Urinary bladder (tissue), 4 donors: ENCODE measurements around the gene YWHAG. TPM values are rescaled to one million over a fixed set of nuclear protein-coding genes. Genes with fewer than 3 reads are reported as not detected.
A peak's percentile ranks its signal among the peaks of the same experiment; 100 is the strongest.
"Not testable (repeated sequence)": the region's sequence is repeated elsewhere in the genome, so short reads cannot be mapped to it uniquely, and the experiment has no call there.

Experiments used
- DNase-seq: peaks from one replicate; pipeline ENCODE4 v3.0.0-alpha.2; 2015; ENCODE audit errors: extremely low spot score
- H3K27ac ChIP-seq: one replicate; pipeline ENCODE4 v1.5.1; 2013; ENCODE audit warnings: low read depth, mild to moderate bottlenecking, moderate library complexity
- H3K36me3 ChIP-seq: one replicate; pipeline ENCODE4 v1.6.1; 2013; ENCODE audit warnings: mild to moderate bottlenecking, moderate library complexity; ENCODE audit not compliant: insufficient read depth
- H3K4me1 ChIP-seq: one replicate; pipeline ENCODE4 v1.6.1; 2013; ENCODE audit warnings: mild to moderate bottlenecking, moderate library complexity; ENCODE audit not compliant: insufficient read depth
- H3K4me3 ChIP-seq: one replicate; pipeline ENCODE4 v1.5.1; 2013; ENCODE audit warnings: low read depth, low read length
- WGBS: extraction: QIAGEN DNeasy Blood & Tissue Kit; methylation state at CpG from one replicate; pipeline ENCODE4 v1.1.7; 2013; 5-methylcytosine and 5-hydroxymethylcytosine counted together
- polyA plus RNA-seq: library from polyadenylated mRNA; stranded (reverse); fragments of 200-250 nt; gene quantifications from one replicate; pipeline ENCODE4 v1.2.3, GENCODE V29; 2013
- total RNA-seq: library from RNA; depleted of rRNA; stranded (reverse); fragments of >200 nt; gene quantifications from one replicate; pipeline ENCODE4 v1.2.3, GENCODE V29; 2014
- donor health status: healthy with polysubstance abuse.
- donor health status: healthy.

The YWHAG gene
- 55.0 TPM for total RNA-seq
- polyA plus RNA-seq = 95.5 TPM

DNA sequence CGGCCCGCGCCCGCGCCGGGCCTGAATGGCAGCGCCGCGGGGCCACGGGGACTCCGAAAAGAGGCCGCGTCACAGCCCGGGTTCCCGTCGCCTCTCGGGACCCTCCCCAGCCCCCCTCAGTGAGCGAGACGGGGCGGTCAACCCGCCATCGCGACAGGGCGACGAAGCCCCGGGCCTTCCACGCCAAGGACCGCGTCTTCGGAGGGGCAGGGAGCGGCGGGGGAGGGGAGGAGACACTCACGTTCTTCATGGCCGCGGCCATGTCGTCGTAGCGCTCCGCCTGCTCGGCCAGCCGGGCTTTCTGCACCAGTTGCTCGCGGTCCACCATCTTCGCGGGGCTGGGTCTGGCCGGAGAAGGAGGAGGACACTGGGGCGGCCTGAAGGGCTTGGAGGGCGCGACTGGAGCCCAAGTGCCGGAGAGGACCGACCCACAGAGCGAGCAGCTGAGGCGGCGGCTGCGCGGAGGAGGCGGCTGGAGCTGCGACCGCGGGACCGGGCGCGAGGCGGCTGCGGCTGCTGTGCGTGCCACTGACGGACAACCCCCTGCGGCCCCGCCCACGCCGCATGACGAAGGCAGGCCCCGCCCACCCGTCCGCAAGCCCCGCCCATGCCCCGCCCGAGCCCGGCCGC is at the start of gene YWHAG:
Gene YWHAG, minus strand, starts transcription at position 511 of the 630 bp plus-strand sequence. Its CDS starts 183 bp downstream, at position 328.
- under 1% methylated on average over 80 of the region's 80 CpGs for WGBS
- no peak for DNase-seq
- H3K4me1 ChIP-seq = no peaks in the 10 kb centered on the region

DNA sequence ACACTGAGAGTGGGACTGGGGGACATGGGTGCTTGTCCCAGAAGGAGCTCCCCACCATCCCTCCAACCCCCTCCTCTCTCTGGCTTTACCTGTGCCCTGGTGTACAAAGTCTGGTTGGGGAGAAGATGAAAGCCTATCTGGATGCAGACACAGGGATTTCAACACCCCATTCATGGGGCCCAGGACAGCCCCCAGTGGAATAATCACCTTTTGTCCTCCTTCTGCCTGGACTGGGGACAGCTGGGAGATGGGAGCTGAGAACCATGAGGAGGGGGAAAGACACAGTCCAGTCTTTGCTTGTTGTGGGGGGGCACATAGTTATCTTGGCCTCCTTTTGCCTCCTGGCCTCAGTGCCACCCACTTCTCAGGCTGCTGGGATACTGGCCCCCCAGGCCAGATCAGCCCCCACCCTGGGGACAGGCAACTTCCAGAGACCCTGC is 49.4 kb upstream of the YWHAG start:
- no peak for DNase-seq
- Histone ChIP-seq H3K4me3 (no peak overlapping the region), H3K27ac (no peak overlapping the region), H3K4me1 (no peaks in the 10 kb centered on the region), H3K36me3 (no peaks in the 10 kb centered on the region)

More for the DNA sequence above, at the start of gene YWHAG:
- no peaks in the 10 kb centered on the region for H3K36me3 ChIP-seq
- H3K27ac ChIP-seq = peak within 1 kb of the TSS; percentile 100
- H3K4me3 ChIP-seq = peak within 1 kb of the TSS; percentile 97

DNA sequence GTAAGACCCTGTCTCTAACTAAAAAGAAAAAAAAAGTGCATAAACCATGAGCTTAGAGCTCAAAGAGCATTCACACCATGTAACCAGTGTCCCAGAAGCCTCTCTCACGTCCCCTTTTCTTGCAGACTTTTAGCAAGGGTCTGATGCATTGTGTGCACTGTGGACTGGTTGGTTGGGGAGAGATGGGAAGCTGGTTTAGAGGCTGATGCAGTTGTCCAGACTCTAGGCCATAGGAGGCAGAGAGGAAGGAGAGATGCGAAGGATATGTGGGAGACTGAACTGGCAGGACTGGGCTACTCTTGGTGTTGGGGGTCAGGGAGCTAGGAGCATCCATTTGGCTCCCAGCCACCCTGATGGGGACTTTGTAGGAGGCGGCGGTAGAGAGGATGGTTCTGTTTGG is 48.9 kb upstream of the YWHAG start:
- no peak overlapping the region for H3K4me3 ChIP-seq
- DNase-seq = no peak
- 85% methylated on average over 4 of the region's 4 CpGs for WGBS
- H3K36me3 ChIP-seq = no peaks in the 10 kb centered on the region
- no peak overlapping the region for H3K27ac ChIP-seq
- no peaks in the 10 kb centered on the region for H3K4me1 ChIP-seq

DNA sequence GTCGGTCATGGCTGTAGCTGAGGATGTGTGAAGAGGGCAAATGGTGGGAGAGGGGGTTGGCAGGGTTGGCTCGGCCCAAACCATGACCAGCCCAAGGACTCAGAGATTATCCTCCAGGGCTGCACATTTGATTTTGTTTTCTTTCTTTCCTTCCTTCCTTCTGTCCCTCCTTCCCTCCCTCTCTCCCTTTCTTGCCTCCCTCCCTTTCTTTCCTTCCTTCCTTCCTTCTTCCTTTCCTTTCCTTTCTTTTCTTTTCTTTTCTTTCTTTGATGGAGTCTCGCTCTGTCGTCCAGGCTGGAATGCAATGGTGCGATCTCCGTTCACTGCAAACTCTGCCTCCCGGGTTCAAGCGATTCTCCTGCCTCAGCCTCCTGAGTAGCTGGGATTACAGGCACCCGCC is 46.9 kb upstream of the YWHAG start:
- Histone ChIP-seq H3K4me3 (no peak overlapping the region), H3K36me3 (no peaks in the 10 kb centered on the region), H3K27ac (no peak overlapping the region), H3K4me1 (no peaks in the 10 kb centered on the region)
- DNase-seq = no peak
- WGBS = 90% methylated on average over 9 of the region's 9 CpGs

DNA sequence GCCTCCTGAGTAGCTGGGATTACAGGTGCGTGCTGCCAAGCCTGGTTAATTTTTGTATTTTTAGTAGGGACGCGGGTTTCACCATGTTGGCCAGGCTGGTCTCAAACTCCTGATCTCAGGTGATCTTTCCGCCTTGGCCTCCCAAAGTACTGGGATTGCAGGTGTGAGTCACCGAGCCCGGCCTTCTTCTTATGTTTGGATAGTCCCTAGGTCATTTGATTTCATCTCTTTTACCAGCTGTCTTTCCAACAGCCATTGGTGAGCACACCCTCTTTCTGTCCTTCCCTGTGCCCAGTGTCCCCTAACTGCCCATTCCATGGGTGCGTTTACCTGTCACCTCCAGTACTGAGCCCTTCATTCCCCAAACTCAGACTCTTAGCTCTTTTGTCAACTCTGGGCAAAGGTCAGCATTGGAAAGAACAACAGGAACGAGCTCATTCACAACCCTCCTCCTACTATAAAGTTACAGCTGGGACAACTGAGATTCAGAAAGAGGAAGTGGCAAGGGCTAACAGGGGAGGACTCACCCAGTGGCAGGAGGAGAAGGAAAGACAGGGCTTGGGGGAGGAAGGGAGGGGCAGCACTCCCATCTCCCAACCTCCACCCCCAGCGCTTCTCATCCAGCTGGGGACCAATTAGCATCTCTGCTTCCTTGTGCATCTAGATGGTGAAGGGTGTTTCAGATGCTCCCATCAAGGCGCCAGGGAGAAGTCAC is 45.1 kb upstream of the YWHAG start:
- H3K27ac ChIP-seq = no peak overlapping the region
- no peak for DNase-seq
- H3K36me3 ChIP-seq = no peaks in the 10 kb centered on the region
- H3K4me1 ChIP-seq = no peaks in the 10 kb centered on the region
- 89% methylated on average over 10 of the region's 10 CpGs for WGBS
- H3K4me3 ChIP-seq = no peak overlapping the region

DNA sequence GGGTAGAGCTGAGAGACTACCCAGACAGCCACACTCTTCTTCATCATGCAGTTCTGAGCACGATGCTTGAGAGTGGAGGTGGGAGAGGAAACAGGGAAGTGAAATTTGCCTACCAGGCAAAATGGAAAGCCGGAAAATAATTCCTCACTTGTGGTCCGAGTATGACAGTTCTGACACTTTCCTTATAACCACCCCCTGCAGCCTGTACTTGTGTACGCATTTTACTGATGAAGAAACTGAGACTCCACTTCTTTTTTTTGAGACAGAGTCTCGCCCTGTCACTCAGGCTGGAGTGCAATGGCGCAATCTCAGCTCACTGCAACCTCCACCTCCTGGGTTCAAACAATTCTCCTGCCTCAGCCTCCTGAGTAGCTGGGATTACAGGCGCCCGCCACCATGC is 44.3 kb upstream of the YWHAG start:
- not testable (repeated sequence) for H3K4me1 ChIP-seq, H3K4me3 ChIP-seq
- WGBS = 78% methylated on average over 8 of the region's 8 CpGs

DNA sequence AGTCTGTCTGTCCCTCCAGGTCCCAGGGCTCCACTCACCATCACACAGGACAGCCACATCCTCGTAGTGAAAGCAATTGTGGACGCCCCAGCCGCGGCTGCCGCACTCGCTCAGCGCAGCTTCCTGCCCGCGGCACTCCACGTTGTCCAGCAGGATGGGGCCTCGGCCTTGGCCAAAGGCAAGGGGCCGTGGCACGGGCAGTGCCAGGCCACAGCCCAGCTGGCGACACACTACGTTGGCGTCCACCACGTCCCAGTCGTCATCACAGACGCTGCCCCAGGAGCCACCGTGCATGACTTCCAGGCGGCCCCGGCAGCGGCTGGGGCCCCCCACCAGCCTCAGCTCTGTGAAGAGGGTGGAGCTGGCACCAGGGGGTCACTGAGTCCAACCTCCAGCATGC is 41.5 kb upstream of the YWHAG start:
- no peaks in the 10 kb centered on the region for H3K4me1 ChIP-seq
- no peak overlapping the region for H3K27ac ChIP-seq
- 94% methylated on average over 23 of the region's 23 CpGs for WGBS
- H3K4me3 ChIP-seq = no peak overlapping the region
- no peak for DNase-seq
- H3K36me3 ChIP-seq = no peaks in the 10 kb centered on the region

More for the DNA sequence above, 44.3 kb upstream of the YWHAG start:
- not testable (repeated sequence) for DNase-seq, H3K36me3 ChIP-seq, H3K27ac ChIP-seq

DNA sequence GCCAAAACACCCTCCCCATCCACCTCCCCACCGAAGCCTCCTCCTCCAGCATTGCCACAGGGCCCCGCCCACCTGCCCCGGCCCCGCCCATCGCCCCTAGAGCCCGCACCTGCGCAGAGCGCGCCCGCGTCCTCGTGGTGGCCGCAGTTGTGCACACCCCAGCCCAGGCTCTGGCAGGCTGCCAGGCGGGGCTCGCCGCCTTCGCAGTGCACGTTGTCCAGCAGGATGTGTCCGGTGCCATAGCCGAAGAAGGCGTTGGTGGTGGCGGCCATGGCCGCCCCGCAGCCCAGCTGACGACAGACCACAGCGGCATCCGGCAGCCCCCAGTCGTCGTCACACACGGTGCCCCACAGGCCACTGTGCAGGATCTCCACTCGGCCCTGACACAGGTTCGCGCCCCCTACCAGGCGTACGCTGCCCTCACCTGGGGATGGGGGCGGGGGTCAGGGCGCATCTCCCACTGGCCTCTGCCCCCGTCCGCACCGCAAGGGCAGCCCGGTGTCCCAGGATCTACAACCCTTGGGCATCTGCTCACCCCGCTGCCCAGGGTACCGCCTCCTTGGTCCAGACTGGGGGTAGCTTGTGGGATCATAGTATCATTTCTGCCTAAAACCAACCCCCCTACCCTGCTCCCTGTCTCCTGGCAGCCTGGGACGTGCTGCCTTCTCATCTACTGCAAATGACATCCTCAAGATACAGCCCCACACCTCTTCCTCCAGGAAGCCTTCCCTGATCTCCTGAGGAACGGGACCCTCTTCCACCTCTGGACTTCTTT is 38.8 kb upstream of the YWHAG start:
- Histone ChIP-seq H3K4me1 (no peaks in the 10 kb centered on the region), H3K4me3 (peak overlapping the region; percentile 33), H3K36me3 (no peaks in the 10 kb centered on the region), H3K27ac (no peak overlapping the region)
- WGBS = 16% methylated on average over 45 of the region's 45 CpGs
- DNase-seq = no peak

DNA sequence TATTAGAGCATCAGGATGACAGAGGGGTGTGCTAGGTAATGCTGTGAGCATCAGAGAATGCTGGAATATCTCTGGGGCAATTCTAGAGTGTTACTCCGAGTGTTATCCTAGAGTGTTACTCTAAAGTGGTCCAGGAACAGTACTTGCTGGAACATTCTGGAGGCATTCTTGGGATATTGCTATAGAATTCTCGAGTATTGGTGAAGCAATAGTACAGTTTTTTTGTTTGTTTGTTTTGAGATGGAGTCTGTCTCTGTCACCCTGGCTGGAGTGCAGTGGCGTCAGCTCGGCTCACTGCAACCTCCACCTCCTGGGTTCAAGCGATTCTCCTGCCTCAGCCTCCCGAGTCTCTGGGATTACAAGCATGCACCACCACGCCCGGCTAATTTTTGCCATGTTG is 38.1 kb upstream of the YWHAG start:
- Histone ChIP-seq H3K36me3 (no peaks in the 10 kb centered on the region), H3K27ac (no peak overlapping the region), H3K4me1 (no peaks in the 10 kb centered on the region), H3K4me3 (no peak overlapping the region)
- 58% methylated on average over 8 of the region's 8 CpGs for WGBS
- no peak for DNase-seq

DNA sequence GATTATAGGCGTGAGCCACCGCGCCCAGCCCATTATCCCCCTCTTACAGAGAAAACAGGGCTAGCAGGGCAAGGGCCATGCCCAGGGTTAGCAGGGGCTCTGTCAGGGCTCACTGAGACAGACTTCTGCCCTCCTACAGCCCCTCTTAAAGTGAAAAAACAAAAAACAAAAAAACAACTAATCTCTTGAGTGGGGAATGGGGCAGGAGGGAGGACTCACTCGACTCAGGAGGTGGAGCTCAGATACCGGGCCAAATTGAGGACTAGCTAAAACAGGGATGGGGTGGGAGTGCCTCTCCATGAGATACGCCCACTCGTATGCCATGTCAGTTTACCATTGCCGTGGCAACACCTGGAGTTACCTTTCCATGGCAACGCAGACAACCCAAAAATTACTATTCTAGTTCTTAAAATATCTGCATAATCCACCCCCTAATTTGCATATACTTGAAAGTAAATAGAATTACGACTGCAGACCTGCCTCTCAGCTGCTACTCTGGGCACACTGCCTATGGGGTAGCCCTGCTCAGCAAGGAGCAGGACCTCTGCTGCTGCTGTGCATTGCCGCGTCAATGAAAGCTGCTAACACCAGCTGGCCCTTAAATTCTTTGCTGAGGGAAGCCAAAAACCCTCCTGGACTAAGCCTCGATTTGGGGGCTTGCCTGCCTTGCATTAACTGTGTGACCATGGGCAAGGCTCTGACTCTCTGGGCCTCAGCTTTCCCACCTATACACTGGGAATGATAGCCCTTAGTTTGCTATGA is 37.4 kb upstream of the YWHAG start:
- WGBS = 59% methylated on average over 13 of the region's 13 CpGs

DNA sequence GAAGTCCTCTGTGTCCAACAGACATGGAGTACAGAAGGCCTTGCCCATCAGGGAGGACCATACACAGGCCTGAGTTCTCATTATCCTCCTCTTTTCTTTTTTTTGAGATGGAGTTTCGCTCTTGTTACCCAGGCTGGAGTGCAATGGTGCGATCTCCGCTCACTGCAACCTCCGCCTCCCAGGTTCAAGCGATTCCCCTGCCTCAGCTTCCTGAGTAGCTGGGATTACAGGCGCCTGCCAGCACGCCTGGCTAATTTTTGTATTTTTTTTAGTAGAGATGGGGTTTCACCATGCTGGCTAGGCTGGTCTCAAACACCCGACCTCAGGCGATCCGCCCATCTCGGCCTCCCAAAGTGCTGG is 36.8 kb upstream of the YWHAG start:
- not testable (repeated sequence) for DNase-seq, H3K4me1 ChIP-seq, H3K4me3 ChIP-seq, H3K36me3 ChIP-seq, H3K27ac ChIP-seq
- 91% methylated on average over 11 of the region's 11 CpGs for WGBS

More for the DNA sequence above, 37.4 kb upstream of the YWHAG start:
- DNase-seq = no peak
- Histone ChIP-seq H3K27ac (no peak overlapping the region), H3K36me3 (no peaks in the 10 kb centered on the region), H3K4me3 (no peak overlapping the region), H3K4me1 (no peaks in the 10 kb centered on the region)

DNA sequence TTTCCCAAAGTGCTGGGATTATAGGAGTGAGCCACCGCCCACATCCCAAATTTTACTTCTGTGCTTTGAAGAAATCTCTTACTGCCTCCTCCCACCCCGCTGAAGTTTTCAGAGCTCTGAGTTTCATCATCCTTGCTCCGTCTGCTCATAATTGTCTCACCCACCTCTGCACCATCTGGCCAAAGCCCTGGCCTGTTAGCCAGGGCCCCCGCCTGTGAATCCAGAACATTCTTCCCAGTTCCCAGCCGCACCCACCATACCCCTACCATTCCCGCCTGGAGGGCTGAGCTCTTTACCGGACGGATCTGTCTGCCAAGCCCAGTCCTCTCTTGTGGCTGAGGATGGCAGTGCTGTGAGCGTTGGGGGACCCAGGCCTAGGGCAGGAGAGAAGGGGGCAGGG is 36.2 kb upstream of the YWHAG start:
- WGBS = 89% methylated on average over 9 of the region's 9 CpGs
- no peak overlapping the region for H3K27ac ChIP-seq
- no peak for DNase-seq
- no peaks in the 10 kb centered on the region for H3K36me3 ChIP-seq
- H3K4me3 ChIP-seq = no peak overlapping the region
- no peaks in the 10 kb centered on the region for H3K4me1 ChIP-seq
